Breast epithelium (tissue), 3 donors: ENCODE data around the gene RCHY1.

ENCODE experiments used
- POLR2A ChIP-seq: fragments of 450-650 bp; IDR thresholded peaks from one replicate; pipeline ENCODE4 v1.6.1; 2016; ENCODE audit warnings: antibody characterized with exemption, mild to moderate bottlenecking, moderate library complexity
- TF ChIP-seq, protein P1 (sequence below), 3 donors: fragments of 450-650 bp; IDR thresholded peaks; one replicate each; pipeline ENCODE4 v1.5.1; 2016 to 2017; ENCODE audit warnings: antibody characterized with exemption in 3 of 3, mild to moderate bottlenecking in 3 of 3, moderate library complexity in 3 of 3

DNA sequence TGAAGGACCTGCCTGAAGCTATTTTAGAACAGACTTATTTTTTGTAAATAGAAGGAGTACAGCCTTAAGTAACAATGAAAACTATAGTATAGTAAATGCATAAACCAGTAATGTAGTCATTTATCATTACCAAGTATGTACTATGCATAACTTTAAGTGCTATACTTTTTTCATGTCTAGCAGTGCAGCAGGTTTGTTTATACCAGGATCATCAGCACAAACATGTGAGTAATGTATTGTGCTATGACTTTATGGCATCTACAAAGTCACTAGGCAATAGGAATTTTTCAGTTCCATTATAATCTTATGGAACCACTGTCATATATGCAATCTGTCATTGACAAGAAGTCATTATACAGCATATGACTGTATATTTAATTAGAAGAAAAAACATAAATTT is 38.2 kb upstream of the RCHY1 start:
- no peak for TF ChIP-seq POLR2A
- TF ChIP-seq, protein P1, sequence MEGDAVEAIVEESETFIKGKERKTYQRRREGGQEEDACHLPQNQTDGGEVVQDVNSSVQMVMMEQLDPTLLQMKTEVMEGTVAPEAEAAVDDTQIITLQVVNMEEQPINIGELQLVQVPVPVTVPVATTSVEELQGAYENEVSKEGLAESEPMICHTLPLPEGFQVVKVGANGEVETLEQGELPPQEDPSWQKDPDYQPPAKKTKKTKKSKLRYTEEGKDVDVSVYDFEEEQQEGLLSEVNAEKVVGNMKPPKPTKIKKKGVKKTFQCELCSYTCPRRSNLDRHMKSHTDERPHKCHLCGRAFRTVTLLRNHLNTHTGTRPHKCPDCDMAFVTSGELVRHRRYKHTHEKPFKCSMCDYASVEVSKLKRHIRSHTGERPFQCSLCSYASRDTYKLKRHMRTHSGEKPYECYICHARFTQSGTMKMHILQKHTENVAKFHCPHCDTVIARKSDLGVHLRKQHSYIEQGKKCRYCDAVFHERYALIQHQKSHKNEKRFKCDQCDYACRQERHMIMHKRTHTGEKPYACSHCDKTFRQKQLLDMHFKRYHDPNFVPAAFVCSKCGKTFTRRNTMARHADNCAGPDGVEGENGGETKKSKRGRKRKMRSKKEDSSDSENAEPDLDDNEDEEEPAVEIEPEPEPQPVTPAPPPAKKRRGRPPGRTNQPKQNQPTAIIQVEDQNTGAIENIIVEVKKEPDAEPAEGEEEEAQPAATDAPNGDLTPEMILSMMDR (IDR thresholded peaks at IDR 0.05), result no peak
